NCI-H748 (cell line): ENCODE results near the gene NUDT9.
A peak's percentile ranks its signal among the peaks of the same experiment; 100 is the strongest.
"Not testable (repeated sequence)": the region's sequence is repeated elsewhere in the genome, so short reads cannot be mapped to it uniquely, and the experiment has no call there.

ENCODE experiments used
- DNase-seq: peaks from one replicate; lab custom pipeline; 2025; ENCODE audit not compliant: unreplicated experiment; lab: John Stamatoyannopoulos, UW

The NUDT9 gene, protein sequence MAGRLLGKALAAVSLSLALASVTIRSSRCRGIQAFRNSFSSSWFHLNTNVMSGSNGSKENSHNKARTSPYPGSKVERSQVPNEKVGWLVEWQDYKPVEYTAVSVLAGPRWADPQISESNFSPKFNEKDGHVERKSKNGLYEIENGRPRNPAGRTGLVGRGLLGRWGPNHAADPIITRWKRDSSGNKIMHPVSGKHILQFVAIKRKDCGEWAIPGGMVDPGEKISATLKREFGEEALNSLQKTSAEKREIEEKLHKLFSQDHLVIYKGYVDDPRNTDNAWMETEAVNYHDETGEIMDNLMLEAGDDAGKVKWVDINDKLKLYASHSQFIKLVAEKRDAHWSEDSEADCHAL

DNA sequence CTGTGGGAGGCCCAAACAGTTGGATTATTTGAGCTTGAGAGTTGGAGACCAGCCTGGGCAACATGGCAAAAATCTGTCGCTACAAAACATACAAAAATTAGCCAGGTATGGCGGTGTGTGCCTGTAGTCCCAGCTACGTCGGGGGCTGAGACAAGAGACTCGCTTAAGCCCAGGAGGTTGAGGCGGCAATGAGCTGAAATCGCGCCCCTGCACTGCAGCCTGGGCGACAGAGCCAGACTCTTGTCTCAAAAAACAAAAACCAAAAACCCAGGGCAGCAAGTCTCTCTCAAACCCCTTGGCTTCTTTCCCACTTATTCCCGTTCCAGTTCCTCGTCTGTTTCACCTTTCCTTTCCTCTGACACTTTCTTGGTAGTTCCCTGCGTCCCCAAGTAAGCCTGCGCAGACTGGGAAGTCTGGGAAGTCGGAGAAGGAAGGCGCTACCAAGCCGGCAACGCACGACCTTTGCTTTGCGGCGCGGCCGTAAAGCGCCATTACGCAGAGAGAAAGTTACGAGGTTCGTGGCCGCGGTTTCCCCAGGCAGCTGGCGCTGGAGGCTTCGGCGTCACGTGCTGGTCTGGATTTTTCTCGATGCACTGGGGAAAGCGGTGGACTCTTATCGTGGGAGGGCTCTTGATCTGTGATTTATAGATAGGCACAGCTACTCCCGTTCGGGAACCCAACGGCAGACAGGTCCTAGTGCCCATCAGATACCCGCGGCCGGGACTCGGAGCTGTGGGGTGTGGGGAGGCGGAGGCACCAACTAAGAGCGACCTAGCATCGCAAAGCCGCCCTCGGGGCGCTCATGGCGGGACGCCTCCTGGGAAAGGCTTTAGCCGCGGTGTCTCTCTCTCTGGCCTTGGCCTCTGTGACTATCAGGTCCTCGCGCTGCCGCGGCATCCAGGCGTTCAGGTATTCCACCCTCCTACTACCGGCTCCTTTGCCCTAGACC, at the start of gene NUDT9:
Gene NUDT9 (plus strand): TSS at position 470 of the 949 bp plus-strand sequence. CDS start 333 bp downstream, at position 803.
- DNase-seq = peak; percentile 89

DNA sequence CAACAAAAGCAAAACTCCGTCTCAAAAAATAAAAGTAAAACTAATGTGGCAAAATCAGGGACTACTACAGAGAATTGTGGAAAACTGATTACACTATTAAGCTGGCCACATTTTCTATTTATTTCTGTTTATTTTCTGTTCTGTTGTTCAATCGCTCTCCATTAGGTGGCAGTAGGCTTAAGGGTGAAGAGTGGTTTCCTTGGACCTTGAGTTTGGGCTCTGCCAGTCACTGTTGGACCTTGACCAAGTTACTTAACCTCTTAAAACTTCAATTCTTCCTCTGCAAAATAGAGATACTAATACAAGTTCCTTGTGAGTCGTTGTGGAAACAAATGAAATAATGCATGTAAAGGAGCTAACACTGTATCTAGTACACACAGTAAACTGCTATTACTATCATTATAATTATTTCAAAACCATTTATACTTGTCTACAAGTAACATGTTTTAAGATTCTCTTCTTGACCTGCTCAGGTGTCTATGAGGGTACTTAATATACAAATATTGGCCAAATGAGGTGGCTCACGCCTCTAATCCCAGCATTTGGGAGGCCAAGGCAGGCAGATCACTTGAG, 46.6 kb upstream of the NUDT9 start:
- no peak for DNase-seq

DNA sequence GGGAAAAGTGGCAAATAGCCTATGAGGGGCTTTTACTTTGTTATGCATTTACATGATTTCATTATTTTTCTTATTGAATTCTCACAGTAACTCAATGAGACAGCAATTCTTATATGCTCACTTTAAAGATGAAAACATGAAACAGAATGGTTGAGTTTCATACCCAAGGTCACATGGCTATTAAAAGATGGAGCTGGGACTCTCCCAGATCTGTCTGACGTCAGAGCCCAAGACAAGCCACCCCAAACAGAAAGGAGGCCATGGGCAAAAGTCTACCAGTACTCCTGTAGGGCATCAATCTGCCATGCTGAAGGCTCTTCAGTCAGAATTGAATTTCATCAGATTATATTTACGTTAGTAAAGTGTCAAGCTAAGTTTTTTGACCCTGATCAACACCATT, 44.6 kb upstream of the NUDT9 start:
- no peak for DNase-seq

DNA sequence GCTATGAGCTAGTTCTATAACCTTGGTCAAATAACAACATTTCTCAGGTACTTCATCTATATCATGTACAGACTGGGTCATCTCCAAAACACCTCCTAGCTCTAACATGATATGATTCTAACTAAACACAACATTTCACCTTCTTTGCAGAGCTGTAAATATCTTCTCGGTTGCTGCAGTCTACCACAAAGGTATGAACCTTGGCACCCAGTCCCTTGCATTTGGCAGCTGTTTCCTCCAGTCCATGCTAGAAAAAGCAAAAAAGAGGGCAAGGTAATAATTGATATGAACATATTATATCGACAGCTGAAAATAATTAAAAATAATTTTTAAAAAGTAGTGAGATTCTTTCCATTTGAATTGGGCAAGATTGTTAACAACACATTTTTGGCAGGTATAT, 40.3 kb upstream of the NUDT9 start:
- no peak for DNase-seq

DNA sequence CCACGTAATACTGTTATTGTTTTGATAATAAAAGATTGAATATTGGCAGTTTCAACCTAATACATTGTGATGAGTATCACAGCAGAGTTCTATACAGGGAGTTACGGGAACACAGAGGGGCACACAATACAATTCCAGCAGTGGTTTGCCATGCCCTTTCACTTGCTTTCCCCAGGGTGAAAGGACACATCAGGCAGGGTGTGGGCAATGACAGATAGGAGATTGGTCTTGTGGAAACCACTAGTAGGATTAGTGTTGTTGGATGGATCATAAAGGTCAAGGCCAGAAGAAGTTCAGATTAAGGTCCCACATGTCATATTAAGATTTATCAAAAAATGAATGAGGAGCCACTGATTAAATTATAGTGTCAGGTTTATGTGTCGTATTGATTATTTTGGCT, 39.4 kb upstream of the NUDT9 start:
- DNase-seq = no peak

DNA sequence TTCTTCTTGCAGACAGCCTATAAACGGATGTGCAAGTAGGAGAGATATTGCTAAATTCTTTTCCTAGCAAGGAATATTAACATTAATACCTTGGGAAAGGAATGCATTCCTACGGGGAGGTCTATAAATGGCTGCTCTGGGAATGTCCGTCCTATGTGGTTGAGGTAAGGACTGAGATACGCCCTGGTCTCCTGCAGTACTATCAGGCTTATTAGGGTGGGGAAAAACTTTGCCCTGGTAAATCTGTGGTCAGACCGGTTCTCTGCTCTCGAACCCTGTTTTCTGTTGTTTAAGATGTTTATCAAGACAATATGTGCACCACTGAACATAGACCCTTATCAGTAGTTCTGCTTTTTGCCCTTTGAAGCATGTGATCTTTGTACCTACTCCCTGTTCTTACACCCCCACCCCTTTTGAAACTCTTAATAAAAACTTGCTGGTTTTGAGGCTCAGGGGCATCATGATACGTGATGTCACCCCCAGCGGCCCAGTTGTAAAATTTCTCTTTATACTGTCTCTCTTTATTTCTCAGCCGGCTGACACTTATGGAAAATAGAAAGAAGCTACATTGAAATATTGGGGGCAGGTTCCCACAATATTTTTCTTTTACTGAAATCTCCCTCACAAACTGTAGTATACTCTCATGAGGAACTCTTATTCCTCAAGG, 37.8 kb upstream of the NUDT9 start:
- DNase-seq = not testable (repeated sequence)

DNA sequence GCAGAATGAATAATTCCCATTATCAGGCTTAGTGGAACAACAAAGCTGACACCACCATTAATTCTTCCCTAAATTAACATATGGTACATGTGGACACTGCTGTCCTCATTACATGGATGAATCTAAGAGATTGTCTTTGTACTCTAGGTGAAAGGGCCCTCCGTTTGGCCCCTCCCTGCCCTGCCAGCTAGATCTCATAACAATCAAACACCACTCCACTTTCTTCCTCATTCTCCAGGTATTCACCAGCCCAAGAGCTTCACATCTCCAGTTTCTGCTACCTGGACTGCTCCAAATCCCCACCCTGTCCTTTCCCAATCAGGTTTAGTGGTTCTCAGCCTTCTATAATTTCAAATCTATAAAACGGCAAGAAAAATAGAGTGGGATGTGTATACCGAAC, 35.1 kb upstream of the NUDT9 start:
- no peak for DNase-seq

DNA sequence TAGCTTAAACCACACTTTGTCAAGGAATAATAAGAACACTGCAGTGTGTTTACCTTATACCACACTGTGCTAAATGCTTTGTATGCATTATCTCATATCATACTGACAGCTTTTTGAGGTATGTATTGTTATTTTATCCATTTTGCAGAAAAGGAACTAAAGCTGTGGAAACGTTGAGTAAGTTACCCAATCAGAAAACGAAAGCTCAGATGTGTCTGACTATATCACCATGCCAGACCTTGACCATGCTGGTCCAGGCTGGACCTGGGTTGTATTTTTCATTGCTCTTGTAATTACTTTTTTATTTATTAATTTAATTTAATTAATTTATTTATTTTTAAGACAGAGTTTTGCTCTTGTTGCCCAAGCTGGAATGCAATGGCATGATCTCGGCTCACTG, 33.5 kb upstream of the NUDT9 start:
- DNase-seq = no peak

DNA sequence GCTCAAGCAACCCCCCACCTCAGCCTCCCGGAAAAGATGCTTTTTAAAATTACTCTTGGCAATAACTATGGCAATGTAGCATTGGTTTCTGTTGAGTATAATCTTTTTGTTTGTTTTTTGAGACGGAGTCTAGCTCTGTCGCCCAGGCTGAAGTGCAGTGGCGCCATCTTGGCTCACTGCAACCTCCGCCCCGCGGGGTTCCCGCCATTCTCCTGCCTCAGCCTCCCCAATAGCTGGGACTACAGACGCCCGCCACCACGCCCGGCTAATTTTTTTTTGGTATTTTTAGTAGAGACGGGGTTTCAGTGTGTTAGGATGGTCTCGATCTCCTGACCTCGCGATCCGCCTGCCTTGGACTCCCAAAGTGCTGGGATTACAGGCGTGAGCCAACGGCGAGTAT, 32.3 kb upstream of the NUDT9 start:
- peak; percentile 23 for DNase-seq

DNA sequence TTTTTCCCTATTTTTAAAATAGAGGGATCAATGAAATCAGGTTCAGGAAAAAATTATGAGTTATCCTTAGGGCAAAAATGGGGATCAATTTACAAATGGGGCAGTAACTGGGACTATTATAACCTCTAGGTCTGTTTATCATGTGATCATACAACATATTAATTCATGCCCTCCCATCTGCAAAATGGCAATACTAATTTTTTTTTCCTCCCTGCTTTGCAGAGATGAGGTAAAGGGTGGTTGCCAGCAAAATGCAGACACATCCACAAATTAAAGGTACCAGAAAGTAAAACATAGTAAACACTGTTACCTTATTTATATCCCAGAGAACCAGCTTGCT, 31.9 kb upstream of the NUDT9 start:
- DNase-seq = peak; percentile 48

DNA sequence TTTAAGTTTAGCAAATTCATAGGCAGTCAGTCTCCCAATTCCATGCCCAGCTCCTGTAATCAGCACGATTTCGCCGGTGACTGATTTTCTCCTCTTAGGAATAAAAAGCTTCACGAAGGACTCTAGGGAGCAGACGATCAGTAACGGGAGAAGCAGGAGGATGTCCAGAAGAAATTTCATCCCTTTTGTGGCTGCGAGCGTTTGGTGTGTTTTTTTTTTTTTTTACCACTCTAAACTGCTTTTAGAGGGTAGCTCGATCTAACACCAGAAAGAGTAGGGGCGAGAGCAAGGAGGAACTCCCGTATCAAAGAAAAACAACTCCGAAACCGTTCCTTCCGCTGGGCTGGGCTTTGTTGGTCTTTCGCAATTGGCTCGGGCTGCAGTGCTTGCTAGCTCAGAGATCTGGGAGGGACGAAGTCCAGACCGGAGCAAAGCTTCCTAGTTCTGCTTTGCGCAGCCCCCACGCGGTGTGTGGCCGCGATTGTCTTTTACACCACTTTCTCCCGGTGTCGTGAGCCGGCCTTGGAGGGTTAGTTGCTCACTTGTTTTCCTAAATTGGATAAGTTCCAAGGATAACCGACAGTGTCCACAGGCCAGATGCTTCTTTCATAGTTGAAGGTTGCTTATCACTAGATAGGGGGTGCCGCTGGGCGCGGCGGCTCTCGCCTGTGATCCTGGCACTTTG, 31.3 kb upstream of the NUDT9 start, which contains the start of gene HSD17B11:
Gene HSD17B11 (minus strand): TSS at position 298 of the 685 bp plus-strand sequence. CDS start 118 bp downstream, at position 180.
- DNase-seq = peak; percentile 92

DNA sequence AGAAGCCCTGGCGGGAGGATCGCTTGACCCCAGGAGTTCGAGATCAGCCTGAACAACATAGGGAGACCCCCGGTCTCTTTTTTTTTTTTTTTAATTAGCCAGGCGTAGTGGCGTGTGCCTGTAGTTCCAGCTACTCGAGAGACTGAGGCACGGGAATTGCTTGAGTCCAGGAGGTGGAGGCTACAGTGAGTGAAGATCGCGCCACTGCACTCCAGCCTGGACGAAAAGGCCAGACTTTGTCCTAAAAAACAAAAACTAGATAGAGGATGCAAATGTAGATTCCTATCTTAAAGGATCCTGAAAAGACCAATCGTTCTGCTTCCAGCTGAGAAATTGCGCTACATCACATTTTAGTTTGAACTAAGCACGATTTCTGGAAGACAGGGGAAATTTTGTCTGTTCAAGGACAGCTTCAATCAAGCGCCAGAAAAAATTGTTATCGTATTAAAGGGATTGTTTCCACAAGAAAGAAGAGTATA, 30.8 kb upstream of the NUDT9 start:
- no peak for DNase-seq

DNA sequence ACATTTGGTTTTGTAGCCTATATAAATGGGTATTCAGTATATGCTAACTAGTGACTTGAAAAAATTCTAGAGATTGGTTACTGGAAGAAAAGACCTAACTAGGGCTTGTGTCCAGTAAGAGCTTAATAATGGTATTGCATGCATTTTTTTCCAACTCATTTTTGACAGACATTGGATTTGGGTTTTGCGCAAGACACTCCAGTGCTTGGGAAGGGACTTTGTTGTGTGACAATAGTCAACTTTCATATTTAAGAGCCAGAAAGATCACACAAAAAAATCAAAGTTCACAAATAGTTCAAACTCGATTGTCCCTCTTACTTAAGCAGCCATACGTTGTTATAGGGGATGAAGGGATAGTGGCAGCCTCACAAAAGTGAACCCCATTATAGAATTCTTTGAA, 30.2 kb upstream of the NUDT9 start:
- DNase-seq = no peak

DNA sequence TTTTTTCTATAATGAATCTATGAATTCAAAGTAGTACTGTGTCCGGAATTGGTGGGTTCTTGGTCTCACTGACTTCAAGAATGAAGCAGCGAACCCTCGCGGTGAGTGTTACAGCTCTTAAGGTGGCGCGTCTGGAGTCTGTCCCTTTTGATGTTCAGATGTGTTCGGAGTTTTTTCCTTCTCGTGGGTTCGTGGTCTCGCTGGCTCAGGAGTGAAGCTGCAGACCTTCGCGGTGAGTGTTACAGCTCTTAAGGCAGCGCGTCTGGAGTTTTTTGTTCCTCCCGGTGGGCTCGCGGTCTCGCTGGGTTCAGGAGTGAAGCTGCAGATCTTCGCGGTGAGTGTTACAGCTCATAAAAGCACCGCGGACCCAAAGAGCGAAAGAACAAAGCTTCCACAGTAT, 27.3 kb upstream of the NUDT9 start:
- DNase-seq = not testable (repeated sequence)

DNA sequence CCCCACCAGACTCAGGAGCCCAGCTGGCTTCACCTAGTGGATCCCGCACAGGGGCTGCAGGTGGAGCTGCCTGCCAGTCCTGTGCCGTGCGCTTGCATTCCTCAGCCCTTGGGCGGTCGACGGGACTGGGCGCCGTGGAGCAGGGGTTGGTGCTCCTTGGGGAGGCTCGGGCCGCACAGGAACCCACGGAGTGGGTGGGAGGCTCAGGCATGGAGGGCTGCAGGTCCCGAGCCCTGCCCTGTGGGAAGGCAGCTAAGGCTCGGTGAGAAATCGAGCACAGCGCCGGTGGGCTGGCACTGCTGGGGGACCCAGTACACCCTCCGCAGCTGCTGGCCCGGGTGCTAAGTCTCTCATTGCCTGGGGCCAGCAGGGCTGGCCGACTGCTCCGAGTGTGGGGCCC, 26.5 kb upstream of the NUDT9 start:
- not testable (repeated sequence) for DNase-seq

DNA sequence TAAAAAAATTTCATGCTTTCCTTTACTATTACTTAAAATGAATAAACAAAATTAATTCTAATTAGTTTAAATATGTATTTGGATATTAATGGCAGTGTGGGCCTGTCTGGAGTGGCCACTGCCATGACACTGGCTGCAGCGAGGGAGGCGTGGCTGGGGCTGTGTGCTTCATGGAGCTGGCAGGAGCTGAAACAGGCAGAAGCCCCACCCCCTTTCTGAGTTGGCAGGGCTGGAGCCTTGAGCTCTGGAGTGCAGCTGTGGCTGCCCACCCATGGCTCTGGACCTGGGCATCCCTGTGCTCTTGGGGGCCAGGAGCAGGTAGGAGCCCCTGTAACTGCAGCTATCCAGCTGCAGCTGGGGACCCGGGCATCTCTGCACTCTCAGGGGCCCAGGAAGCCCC, 23.2 kb upstream of the NUDT9 start:
- no peak for DNase-seq

DNA sequence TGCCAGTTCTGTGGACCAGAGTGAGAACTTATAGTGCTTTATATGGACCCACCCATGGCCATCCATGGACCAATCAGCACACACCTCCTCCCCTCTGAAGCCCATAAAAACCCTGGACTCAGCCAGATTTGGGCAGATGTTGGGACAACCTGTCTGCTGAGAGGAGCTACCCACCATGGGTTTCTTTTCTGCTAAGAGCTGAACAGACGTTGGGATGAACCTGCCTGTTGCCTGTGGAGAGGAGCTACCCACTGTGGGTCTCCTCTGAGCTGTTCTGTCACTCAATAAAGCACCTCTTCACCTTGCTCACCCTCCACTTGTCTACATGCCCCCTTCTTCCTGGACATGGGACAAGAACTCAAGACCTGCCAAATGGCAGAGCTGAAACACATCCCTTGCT, 22.4 kb upstream of the NUDT9 start:
- DNase-seq = no peak

DNA sequence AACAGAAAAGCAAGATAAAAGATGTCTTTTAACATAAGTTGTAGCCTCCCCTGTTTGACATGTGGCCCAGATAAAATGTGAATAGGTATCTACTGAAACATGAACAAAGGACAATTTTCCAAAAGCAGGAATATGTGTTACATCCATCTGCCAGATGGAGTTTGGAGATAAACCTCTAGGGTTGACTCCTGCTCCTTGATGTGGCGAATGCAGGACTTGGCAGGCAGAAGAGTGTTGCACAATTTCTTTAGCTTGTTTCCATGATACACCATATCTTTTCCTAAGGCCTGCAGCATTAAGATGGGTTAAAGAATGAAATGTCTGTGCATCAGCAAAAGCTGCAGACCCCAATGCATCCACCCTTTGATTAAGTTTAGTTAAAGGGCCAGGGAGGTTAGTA, 18.6 kb upstream of the NUDT9 start:
- not testable (repeated sequence) for DNase-seq

DNA sequence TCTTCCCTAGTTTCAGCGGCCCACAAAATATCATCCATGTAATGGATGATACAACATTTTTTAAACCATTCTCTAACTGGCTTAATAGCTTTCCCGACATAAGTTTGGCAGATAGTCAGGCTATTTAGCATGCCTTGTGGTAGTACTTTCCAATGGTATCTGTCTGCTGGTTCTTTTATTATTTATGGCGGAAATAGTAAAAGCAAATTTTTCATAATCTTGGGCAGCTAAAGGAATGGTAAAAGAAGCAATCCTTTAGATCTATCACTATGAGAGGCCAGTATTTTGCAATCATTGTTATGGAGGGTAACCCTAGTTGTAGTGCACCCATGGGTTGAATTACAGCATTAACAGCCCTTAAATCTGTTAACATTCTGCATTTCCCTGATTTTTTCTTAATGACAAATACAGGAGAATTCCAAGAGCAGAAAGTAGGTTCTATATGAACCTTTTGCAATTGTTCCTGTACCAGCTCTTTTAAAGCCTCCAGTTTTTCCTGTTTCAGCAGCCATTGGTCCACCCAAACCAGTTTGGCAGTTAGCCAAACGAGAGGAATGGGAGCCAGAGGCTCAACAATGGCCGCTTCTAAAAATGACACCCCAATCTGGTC, 17.1 kb upstream of the NUDT9 start:
- DNase-seq = no peak

DNA sequence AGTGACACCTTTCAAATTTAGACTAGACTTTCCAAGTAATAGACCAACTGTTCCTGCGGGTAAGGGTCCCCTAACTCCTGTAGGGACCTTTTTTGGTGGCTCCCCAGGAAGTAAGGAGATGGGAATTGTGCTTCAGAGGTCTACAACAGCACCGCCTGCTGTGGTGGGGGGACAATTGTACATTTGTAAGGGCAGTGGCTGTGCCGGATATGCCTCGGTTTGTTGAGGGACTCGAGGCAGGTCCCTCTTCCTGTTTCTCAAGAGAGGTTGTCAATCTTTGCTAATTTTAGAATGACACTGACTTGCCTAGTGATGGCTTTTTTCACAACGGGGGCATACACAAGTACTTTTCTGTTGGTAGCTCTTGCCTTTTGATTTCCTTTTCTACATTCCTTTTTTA, 15.9 kb upstream of the NUDT9 start:
- no peak for DNase-seq
